Esophagus (tissue), 2 donors: Measurements from ENCODE around the gene ATP9A. TPM values are rescaled to one million over a fixed set of nuclear protein-coding genes. Genes with fewer than 3 reads are reported as not detected.

Source experiments
- H3K27ac ChIP-seq, 2 donors: one replicate each; pipeline ENCODE4 v1.5.1; 2013; ENCODE audit warnings: low read depth in 2 of 2, mild to moderate bottlenecking in 2 of 2, inconsistent platforms in 1 of 2, low read length in 1 of 2, moderate library complexity in 1 of 2
- H3K27me3 ChIP-seq, 2 donors: one replicate each; pipeline ENCODE4 v1.6.1; 2013; ENCODE audit warnings: low read length in 2 of 2, control low read depth in 1 of 2, mild to moderate bottlenecking in 1 of 2; ENCODE audit not compliant: insufficient read depth in 2 of 2, control insufficient read depth in 1 of 2
- H3K36me3 ChIP-seq, 2 donors: one replicate each; pipeline ENCODE4 v1.6.1; 2013; ENCODE audit warnings: low read length in 1 of 2; ENCODE audit not compliant: control insufficient read depth in 2 of 2, insufficient read depth in 2 of 2
- H3K4me1 ChIP-seq, 2 donors: one replicate each; pipeline ENCODE4 v1.6.1; 2013; ENCODE audit warnings: low read length in 1 of 2; ENCODE audit not compliant: control insufficient read depth in 2 of 2, insufficient read depth in 2 of 2
- H3K4me3 ChIP-seq, 2 donors: one replicate each; pipeline ENCODE4 v1.5.1; 2013; ENCODE audit warnings: low read length in 2 of 2, mild to moderate bottlenecking in 2 of 2, low read depth in 1 of 2, moderate library complexity in 1 of 2
- H3K9me3 ChIP-seq, 2 donors: one replicate each; pipeline ENCODE4 v1.6.1; 2013; ENCODE audit warnings: mild to moderate bottlenecking in 2 of 2, low read depth in 1 of 2, low read length in 1 of 2, moderate library complexity in 1 of 2; ENCODE audit not compliant: control insufficient read depth in 2 of 2, insufficient read depth in 1 of 2
- WGBS, 2 donors: extraction: QIAGEN DNeasy Blood & Tissue Kit; methylation state at CpG; one replicate each; pipeline ENCODE4 v1.1.7; 2013; 5-methylcytosine and 5-hydroxymethylcytosine counted together
- polyA plus RNA-seq, 2 donors: library from polyadenylated mRNA; stranded (reverse); fragments of 200-250 nt; gene quantifications; one replicate each; pipeline ENCODE4 v1.2.3, GENCODE V29; 2013
- donor health status: healthy with polysubstance abuse.
- donor health status: Bipolar disorder and iron deficiency.

ATP9A gene
- polyA plus RNA-seq, 2 donors = 5.0 to 7.5 TPM

DNA sequence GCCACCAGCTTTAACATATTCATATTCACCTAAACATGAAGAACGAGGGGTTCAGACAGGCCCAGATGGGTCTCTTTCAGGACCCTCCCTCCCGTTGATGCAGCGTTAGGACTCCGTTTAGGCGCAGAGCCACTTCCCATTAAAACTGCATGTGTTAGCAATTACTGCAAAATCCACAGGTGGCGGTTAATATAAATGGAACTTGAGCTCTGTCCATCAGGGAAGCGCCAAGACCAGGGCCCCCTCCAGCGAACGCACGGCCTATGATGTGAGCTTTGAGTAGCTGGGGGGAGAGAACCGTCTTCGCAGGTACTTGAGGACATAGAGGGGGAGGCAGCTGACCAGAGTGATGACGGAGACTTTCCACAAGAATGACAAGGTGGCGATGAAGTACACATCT is 167.2 kb downstream of the ATP9A start:
- H3K27ac ChIP-seq = no peak overlapping the region
- no peak overlapping the region for H3K4me3 ChIP-seq
- peaks cover 6 to 19% of the 10 kb centered on the region in 2 donors for H3K36me3 ChIP-seq
- H3K9me3 ChIP-seq = no peaks in the 10 kb centered on the region
- no peaks in the 10 kb centered on the region for H3K4me1 ChIP-seq
- H3K27me3 ChIP-seq = no peaks in the 10 kb centered on the region
- 88 to 89% methylated on average over 14 of the region's 14 CpGs for WGBS, 2 donors

DNA sequence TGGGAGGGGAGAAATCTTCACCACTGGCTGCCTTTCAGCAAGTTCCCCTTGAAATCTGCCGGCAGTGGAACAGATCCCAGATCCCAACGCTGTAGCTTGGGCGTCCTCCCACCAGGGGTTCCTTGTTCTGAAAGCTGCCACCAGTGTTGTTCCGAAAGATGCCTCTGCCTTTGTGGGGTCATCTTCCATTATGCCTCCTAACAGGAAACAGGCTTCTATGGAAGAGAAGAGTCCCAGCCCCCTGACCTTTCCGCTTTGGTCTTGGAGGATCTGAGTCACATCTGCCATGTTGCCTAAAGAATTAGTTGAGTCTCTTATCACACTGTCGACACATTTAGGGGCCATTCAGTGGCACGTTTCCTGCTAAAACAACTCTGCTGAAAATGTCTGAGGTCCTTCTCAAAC is 168.2 kb downstream of the ATP9A start:
- WGBS, 2 donors = 78 to 80% methylated on average over 7 of the region's 7 CpGs
- Histone ChIP-seq H3K27me3 (no peaks in the 10 kb centered on the region), H3K27ac (no peak overlapping the region), H3K4me3 (no peak overlapping the region), H3K36me3 (peaks cover 6 to 19% of the 10 kb centered on the region in 2 donors), H3K9me3 (no peaks in the 10 kb centered on the region), H3K4me1 (no peaks in the 10 kb centered on the region)

DNA sequence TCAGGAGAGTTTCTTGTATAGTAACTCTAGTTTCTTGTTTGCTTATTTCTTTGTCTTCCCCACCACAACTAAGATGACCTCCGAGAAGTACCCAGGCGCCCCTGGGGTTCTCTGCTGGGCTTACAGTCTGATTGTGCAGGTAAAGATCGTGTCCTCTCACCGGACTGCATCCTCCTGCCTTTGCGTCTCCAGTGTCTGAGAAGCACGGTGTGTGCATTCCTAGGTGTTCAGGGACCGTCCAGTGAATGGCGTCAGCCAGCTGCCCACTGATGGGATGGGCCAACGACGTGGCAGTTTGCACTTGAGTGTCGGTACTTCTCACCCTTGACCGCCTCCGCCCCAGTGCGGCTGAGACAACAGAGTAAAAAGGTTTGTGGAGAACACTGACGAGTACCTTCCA is 169.6 kb downstream of the ATP9A start:
- Histone ChIP-seq H3K27ac (no peak overlapping the region), H3K4me1 (no peaks in the 10 kb centered on the region), H3K27me3 (no peaks in the 10 kb centered on the region), H3K36me3 (peaks cover 3 to 10% of the 10 kb centered on the region in 2 donors), H3K9me3 (no peaks in the 10 kb centered on the region), H3K4me3 (no peak overlapping the region)
- 90 to 92% methylated on average over 15 of the region's 15 CpGs for WGBS, 2 donors

DNA sequence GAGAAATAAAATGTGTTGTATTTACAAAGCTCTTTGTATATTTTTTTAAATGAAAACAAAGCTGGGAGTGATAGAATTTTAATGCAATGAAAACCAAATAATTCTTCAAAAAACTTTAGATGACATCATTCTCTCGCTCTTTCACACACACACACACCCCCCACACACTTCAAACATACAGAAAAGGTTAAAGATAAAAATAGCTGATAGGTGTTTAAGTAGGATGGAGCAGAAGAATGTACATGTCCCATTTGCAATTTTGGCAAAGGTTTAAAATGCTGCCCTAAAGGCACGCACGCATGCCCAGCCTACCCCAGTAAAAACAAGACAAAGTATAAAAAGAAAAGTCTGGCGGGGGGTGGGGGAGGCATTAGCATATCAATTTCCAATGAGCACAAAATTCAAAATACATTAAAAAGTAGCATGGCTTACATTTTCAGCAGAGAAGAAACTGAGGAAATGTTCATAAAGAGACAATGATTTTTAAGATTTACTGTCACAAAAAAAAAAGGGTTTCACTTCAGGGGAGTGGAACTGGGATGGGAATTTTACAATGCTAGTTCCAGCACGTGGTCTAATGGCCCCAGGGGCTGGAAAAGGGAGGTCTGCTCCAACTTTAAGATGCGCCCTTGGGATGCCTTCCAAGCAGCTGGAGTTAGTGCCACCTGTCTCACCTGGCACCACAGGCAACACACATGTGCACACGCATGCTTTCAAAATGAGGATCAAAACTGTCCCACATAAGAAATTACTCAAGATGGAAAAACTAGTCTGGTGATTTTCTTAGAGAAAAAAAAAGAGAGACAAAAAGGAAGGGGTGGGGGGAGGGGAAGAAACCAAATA is 170.6 kb downstream of the ATP9A start:
- H3K9me3 ChIP-seq = no peaks in the 10 kb centered on the region
- WGBS, 2 donors = 45 to 63% methylated on average over 7 of the region's 7 CpGs
- no peaks in the 10 kb centered on the region for H3K4me1 ChIP-seq
- no peak overlapping the region for H3K4me3 ChIP-seq
- H3K27ac ChIP-seq = no peak overlapping the region
- peaks cover 3 to 8% of the 10 kb centered on the region in 2 donors for H3K36me3 ChIP-seq
- H3K27me3 ChIP-seq = no peaks in the 10 kb centered on the region

DNA sequence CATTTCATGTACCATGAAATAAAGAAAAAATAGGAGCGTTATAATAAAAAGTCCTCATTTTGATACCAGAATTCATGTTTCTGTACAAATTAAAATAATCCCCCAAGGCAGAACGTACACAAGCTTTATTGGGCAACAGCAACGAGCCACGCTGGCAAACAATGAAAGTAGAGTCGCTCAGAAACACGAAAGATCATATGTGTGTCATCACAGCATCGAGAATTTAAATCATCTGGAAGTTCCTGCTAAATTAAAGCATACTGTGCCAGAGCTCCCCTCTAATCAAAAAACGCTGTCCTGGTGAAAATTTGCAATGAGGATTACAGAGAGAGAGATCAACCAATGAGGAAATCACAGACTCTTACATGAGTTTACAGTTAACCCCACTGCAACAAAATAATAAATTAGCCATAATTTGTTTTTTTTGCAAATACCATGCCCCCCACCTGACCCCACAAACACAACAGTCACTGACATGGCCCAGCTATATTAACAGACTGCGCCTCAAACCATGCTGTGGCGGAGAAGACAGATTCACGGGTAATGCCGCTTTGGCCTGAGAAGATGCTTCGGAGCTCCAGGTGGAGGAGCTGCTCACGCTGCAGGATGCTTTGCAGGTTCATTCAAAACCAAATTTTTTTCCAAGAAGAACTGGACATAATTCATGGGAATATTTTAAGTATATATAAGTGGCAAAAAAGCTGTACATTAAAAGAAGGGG is 171.4 kb downstream of the ATP9A start:
- 82 to 87% methylated on average over 14 of the region's 14 CpGs for WGBS, 2 donors
- no peaks in the 10 kb centered on the region for H3K27me3 ChIP-seq
- no peaks in the 10 kb centered on the region for H3K4me1 ChIP-seq
- peaks cover 3 to 8% of the 10 kb centered on the region in 2 donors for H3K36me3 ChIP-seq
- no peak overlapping the region for H3K4me3 ChIP-seq
- no peaks in the 10 kb centered on the region for H3K9me3 ChIP-seq
- H3K27ac ChIP-seq = no peak overlapping the region

DNA sequence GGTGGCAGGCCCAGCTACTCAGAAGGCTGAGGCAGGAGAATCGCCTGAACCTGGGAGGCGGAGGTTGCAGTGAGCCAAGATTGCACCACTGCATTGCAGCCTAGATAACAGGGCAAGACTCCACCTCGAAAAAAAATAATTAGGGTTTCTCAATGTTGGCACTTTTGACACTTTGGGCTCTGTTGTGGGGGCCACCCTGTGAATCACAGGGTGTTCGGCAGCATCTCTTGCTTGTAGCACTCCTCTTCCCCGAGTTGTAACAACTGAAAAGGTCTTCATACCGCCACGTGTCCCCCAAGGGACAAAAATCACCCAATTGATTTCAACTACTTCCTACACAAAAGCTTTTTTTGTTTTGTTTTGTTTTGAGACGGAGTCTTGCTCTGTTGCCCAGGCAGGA is 172.4 kb downstream of the ATP9A start:
- Histone ChIP-seq H3K4me1 (no peaks in the 10 kb centered on the region), H3K27me3 (no peaks in the 10 kb centered on the region), H3K36me3 (peaks cover 0 to 4% of the 10 kb centered on the region in 2 donors), H3K9me3 (no peaks in the 10 kb centered on the region), H3K27ac (no peak overlapping the region), H3K4me3 (no peak overlapping the region)
- whole genome bisulfite sequencing, 2 donors = 75 to 88% methylated on average over 8 of the region's 8 CpGs

DNA sequence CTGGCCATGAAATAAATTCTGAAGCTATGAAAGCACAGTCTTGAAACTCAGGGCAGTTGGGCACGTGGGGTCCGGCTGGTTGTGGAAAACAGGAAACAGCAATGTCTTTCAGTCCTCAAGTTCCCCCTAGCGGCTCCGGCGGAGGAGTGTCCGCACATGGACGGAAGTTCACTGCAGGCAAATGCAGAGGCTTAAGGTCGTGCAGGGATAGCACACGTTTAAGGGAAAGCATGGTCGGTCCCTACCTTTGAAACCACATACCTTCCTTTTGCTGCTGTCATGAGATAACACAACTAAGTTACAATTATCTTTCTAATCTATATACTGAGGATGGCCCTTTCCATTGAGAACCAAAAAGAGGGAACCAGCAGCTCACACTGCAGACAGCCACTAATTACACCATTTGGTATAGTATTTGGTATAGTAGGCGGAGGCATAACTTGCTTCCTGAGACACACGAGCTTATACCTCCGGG is 173.1 kb downstream of the ATP9A start:
- Histone ChIP-seq H3K4me3 (no peak overlapping the region), H3K27me3 (no peaks in the 10 kb centered on the region), H3K27ac (no peak overlapping the region), H3K9me3 (no peaks in the 10 kb centered on the region), H3K4me1 (no peaks in the 10 kb centered on the region), H3K36me3 (peaks cover 0 to 4% of the 10 kb centered on the region in 2 donors)
- 6 to 10% methylated on average over 13 of the region's 13 CpGs for WGBS, 2 donors

DNA sequence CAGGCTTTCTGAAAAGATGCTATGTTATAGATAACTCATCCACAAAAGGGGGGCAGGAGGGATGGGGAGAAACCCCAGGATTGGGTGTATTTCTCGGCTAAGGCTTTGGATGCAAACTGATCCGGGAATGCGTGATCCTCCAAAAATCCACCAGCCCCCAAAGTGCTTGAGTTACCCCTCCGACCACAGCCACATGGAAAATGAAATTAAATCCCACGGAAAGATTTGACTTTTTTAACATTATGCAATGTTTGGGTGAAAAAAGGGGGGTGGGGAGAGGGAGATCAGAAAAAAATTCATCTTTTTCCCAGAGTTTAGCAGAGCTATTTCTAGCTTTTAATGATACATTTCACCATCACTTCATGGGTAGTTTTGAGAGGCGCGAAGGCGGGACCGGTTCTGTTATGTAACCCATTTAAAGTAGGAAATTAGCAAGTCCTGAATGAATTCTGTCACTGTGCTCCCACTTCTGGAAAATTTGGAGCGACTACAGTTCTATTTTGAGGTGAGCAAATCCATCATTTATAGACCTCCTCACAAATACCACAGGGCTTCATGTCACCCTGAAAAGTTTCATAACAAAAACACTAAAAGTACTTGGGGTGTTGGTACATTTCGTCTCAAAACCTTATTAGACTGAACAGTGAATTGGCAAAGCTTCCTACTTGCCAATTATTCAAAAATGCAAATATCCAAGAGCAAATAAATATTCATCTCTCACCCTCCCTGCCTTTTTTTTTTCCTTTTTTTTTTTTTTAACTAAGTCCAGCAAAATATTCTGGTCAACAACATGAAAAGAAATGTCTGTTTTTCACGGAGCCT is 173.7 kb downstream of the ATP9A start:
- Histone ChIP-seq H3K27me3 (no peaks in the 10 kb centered on the region), H3K4me1 (no peaks in the 10 kb centered on the region), H3K36me3 (peaks cover 0 to 4% of the 10 kb centered on the region in 2 donors), H3K27ac (no peak overlapping the region), H3K9me3 (no peaks in the 10 kb centered on the region), H3K4me3 (no peak overlapping the region)
- 58 to 67% methylated on average over 12 of the region's 12 CpGs for WGBS, 2 donors

DNA sequence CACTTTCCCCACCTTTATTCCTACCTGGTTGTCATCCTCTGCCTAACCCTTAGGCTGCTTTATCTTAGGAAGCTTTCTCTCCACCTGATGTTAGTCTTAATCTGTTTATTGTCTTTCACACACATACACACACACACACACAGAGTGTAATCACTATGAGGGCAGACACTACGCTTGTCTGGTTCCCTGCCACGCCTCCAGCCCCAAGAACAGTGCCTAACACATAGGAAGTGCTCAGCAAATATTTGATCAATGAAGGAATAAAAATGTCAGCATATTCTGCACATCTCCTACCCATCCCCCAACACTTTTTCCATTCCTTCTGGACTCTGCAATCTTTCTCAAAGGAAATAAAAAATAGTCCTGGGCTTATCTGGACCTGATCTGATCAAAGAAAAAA is 174.6 kb downstream of the ATP9A start:
- Histone ChIP-seq H3K27ac (no peak overlapping the region), H3K36me3 (peaks cover 0 to 1% of the 10 kb centered on the region in 2 donors), H3K4me3 (no peak overlapping the region), H3K4me1 (no peaks in the 10 kb centered on the region), H3K9me3 (no peaks in the 10 kb centered on the region), H3K27me3 (no peaks in the 10 kb centered on the region)
- 93 to 94% methylated on average over 2 of the region's 2 CpGs for WGBS, 2 donors
